Measurements from ENCODE around the gene IFITM10.

IFITM10 gene

DNA sequence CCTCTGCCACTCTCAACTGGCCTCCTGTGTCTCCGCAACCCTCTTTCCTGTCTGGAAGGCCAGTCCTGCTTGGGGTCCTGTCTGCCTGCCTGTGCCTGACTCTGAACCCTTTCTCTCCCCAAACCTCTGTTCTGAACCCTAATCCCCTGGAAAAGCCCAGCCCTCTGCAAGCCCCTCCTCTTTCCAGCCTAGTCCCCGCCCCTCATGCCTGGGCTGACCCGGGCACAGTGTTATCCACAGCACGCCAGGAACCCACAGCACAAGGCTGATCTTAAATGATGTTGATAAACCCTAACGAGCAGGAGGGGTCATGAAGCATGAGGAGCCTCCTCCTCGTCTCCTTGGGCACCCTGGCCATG is at the start of gene IFITM10:
TSS of gene IFITM10 (minus strand) at position 115 of the 359 bp plus-strand sequence. CDS start 153 bp downstream, outside the sequence.
- no peak for DNase-seq (ENCODE audit: low read depth in 3 of 3)

DNA sequence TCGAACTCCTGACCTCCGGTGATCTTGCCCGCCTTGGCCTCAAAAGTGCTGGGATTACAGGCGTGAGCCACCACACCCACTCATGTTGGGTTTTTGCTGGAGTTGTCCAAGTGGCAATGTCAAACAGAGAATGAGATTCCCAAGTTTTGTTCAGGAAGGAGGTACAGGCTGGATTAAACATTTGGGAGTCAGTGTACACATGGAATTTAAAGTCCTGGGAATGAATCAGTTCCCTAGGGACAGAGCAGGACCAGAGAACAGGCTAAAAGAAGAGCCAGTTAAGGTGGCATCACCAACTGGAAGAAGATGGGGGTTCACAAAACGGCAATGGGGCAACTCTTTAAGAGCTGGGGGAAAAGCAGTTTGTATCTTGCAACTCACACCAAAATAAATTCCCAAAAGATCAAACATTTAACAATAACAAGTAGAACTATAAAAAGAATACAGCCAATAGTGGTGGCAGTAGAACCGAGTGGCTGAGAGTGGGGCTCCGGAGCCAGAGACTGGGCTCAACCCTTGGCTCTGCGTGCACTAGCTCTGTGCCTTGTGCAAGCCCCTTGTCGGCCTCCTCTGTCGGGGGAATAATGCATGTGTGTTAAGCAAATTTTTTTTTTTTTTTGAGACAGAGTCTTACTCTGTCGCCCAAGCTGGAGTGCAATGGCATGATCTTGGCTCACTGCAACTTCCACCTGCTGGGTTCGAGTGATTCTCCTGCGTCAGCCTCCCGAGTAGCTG is 47.2 kb upstream of the IFITM10 start:
- DNase-seq (ENCODE audit: low read depth in 3 of 3): no peak

DNA sequence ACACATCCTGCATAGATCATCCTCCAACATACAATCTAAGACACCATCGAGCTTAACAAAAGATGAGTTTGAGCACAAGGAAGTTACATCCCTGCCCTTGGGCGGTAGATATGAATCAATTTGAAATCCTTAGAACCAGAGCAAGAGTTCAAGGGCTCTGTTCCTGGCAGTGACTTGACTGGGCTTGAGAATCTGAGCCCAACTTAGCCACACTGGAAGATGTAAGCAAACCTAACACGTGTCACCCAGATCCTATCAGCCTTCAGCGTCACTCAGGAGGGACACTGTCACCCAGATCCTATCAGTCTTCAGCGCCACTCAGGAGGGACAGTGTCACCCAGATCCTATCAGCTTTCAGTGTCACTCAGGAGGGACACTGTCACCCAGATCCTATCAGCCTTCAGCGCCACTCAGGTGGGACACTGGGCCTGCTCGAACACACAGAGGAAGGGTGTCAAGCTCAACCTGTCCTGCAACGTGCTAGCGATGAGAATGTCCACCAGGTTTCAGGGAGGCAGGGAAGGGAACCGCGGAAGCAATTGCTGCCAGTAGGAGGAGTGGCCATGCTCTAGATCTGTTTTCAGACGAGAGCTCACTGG is 46.1 kb upstream of the IFITM10 start:
- DNase-seq (ENCODE audit: low read depth in 3 of 3): no peak

DNA sequence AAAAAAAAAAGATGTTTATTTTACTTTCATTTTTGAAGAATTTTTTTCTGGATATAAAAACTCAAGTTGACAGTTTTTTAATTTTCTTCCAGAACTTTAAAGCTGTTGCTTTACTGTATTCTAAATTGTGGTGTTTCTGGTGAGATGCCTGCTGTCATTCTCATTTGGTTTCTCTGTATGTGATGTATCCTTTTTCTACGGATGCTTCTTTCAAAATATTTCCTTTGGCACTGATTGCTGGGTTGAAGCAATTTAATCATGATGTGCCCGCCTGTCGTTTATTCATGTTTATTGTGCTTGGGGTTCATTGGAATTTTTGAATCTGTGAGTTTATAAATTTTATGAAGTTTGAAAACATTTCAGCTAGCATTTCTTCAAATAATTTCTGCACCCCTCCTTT is 42.7 kb upstream of the IFITM10 start:
- DNase-seq (ENCODE audit: low read depth in 3 of 3): no peak

DNA sequence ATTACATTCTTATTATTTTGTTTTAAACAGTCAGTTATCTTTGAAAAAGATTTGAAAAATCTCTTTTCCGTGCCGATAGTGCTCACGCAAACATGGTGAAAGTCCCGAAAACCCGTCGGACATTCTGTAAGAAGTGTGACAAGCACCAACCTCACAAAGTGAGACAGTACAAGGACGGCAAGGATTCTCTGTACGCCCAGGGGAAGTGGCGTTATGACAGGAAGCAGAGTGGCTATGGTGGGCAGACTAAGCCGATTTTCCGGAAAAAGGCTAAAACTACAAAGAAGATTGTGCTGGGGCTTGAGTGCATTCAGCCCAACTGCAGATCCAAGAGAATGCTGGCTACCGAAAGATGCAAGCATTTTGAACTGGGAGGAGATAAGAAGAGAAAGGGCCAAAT is 42.1 kb upstream of the IFITM10 start:
- DNase-seq (ENCODE audit: low read depth in 3 of 3): no peak

DNA sequence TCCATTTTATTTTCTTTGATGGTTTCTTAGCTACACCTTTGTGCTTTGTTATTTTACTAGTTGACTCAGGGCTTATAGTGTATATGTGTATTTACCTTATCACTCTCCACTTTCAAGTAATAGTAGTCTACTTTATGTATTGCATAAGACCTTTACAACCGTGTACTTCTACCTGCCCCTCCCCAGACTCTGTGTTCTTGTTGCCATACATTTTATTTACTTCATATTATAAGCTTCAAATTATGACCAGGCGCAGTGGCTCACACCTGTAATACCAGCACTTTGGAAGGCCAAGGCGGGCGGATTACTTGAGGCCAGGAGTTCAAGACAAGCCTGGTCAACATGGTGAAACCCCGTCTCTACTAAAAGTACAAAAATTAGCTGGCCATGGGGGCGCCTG is 41.5 kb upstream of the IFITM10 start:
- no peak for DNase-seq (ENCODE audit: low read depth in 3 of 3)

DNA sequence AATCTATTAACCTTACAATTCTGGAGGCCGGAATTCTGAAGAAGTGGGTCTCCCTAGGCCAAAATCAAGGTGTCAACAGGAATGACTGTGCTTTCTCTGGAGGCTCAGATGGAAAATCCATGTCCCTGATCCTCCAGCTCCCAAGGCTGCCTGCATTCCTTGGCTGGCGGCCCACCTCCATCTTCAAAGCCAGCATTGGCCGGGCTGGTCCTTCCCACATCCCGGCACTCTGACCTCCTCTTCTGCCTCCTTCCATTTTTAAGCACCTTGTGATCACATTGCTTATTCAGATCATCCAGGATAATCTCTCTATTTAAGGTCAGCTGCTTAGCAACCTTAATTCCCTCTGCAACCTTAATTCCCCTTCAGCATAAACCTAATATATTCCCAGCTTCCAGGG is 36.1 kb upstream of the IFITM10 start:
- no peak for DNase-seq (ENCODE audit: low read depth in 3 of 3)

DNA sequence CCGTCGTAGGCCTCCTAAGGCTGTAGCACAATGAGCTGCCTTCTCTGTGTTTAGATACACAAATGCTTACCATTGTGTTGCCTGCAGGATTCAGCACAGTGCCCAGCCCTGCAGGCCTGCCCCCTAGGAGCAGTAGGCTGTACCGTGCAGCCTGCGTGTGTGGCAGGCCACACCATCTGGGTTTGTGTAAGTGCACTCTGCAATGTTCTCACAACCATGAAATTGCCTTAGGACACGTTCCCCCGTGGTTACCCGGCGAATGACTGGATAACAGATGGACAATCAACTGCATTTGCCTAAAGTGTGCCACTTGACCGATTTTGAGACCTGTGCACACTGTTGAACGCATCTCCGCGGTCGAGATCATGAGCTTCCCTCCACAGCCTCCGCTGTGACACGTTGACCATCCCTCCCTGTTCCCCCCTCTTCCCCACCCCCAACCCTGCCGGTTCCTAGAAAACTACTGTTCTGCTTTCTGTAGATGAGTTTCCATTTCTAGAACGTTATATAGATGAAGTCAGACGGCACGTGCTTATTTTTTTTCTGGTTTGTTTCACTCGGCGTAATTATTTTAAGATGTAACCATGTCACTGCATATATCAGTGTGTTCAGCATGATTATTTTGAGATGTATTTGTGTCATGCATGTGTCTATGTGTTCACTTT is 35.5 kb upstream of the IFITM10 start:
- DNase-seq (ENCODE audit: low read depth in 3 of 3): no peak

DNA sequence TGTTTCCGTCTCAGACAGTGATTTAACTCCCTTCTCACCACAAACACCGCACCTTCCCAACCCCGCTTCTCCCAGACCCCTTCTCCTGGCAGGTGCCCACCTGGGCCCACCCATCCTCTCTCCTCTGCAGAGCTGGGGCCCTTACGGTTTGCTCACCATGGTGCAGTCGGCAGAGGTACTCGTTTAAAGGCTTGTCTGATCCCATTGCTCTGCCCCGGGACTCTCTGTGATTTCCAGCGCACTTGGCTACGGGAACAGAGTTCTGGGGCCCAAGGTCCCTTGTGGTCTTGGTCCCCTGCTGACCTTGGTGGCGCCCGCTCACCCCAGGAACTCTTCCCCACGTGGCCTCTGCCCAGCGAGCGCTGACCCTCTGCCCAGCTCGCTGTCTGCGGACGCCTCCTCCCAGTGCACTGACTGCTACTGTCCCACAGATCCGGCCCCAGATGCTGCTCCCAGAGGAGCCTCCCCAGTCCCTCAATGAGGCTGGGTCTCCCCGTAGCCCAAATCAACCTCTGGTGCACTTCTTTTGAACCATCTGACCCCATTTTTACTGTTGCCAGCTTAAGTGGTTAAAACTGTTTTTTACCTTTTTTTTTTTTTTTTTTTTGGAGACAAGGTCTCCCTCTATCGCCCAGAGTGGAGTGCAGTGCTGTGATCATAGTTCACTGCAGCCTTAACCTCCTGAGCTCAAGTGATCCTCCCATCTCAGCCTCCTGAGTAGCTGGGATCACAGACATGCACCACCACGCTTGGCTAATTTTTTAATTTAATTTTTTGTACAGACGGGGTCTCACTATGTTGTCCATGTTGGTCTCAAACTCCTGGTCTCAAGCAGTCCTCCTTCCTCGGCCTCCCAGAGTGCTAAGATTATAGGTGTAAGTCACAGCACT is 34.6 kb upstream of the IFITM10 start:
- DNase-seq (ENCODE audit: low read depth in 3 of 3): no peak

DNA sequence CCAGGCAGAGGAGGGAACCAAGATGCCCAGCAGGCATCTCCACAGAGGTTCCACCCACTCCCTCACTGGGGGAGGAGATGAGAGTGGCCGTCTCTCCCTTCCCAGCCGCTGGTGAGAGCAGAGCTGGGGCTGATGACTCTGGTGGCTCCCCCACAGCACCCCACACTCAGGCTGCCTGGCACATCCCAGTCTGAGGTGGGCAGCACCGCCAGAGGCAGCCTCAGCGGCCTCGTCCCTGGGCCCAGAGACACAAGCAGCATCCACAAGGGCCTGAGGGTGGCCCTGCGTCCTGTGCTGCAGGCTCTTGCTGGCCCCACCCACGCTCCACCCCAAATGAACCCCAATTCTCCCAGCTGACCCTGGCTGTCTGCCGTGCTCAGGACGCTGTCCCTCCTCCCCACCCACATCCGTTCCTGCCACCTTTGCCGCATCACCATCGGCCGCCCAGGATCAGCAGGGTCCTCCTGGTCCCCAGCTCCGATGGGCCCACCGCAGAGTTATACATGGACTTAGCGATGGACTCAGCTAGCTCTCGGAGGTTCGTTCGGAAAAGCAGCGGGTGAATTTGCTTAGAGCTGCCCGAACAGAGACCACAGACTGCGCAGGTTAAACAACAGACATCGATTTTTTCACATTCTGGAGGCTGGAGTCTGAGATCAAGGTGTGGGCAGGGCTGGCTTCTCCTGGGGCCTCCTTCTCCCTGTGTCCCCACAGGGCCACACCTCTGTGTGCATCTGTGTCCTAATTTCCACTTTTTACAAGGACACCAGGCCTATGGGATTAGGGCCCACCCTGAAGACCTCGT is 33.5 kb upstream of the IFITM10 start:
- DNase-seq (ENCODE audit: low read depth in 3 of 3): no peak

DNA sequence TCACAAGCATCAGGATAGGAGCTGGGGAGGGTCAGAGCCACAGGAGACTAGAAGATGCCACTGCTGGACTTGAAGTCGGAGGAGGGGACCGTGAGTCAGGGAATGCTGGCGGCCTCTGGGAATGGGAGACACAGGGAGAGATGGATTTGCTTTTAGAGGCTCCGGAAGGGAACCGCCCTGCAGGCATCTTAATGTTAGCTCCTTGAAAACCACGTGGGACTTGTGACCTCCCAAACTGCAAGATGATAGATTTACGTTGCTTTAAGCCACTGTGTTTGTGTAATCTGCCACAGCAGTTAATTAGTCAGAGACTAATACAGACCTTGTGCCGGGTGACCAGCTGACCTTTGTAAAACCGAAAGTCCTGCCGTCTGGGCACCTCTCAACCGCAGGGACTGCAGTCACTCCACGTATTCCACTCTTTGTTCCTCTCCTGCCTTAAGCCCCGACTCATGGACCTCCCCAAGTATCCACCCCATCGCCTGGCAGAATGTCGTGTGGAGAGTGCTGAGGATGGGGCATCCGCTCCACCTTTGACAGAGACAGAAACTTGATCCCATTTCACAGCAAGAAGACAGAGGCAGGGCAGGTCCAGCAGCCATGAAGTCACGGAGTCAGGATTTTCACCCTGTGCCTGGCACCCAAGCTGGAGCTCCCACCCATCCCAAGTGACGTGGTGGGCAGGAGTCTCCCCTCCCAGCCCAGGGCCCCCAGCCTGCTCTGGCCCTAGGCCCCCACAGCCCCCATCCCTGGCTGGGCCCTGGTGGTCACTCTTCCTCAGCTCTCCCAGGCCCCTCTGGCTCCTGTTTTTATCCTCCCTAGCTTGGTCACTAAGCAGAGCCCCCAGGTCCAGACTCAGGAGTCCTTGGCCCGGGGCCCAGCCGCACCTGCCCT is 32.7 kb upstream of the IFITM10 start:
- no peak for DNase-seq (ENCODE audit: low read depth in 3 of 3)

DNA sequence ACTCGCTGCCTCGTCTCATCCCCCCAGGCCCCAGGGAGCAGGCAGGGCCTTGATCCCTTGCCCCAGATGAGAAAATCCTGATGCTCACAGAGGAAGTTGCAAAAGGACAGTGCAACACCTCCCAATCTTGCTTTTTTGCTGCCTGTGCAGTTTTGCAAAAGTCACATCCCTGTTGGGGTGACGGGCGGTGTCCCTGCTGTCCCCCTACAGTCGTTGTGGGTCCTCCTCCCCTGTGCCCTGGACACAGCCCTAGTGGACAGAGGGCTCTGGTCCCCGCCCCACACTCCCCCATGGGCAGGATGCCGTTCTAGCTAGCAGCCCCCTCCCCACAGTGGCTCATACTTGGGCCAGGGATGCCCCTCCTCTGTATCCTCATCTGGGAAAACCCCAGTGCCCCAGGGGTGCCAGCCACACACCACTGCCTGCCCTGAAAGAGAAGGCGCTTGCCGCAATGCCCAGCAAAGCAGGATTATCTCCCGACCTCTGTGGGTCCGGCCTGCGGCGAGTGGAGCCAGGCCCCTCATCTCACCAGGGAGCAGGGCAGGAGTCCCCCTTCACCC is 31.7 kb upstream of the IFITM10 start:
- DNase-seq (ENCODE audit: low read depth in 3 of 3): no peak

DNA sequence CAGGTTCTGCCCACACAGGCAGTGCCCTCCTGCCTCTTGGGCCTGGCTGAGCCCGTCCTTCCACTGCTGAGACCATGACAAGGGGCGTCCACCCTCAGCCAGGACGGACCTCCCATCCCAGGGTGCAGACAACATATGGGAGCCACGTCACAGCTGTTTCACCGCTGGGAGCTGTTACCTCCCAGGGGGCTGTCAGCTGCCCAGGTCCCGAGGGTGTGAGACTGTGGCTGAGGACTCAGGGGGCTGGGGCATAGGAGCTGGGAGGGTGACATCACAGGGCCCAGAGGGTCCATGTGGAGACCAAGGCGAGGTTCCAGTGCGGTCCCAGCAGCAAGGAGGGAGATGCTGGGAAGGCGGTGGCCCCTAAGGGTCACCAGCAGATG is 31.2 kb upstream of the IFITM10 start:
- DNase-seq (ENCODE audit: low read depth in 3 of 3): no peak

DNA sequence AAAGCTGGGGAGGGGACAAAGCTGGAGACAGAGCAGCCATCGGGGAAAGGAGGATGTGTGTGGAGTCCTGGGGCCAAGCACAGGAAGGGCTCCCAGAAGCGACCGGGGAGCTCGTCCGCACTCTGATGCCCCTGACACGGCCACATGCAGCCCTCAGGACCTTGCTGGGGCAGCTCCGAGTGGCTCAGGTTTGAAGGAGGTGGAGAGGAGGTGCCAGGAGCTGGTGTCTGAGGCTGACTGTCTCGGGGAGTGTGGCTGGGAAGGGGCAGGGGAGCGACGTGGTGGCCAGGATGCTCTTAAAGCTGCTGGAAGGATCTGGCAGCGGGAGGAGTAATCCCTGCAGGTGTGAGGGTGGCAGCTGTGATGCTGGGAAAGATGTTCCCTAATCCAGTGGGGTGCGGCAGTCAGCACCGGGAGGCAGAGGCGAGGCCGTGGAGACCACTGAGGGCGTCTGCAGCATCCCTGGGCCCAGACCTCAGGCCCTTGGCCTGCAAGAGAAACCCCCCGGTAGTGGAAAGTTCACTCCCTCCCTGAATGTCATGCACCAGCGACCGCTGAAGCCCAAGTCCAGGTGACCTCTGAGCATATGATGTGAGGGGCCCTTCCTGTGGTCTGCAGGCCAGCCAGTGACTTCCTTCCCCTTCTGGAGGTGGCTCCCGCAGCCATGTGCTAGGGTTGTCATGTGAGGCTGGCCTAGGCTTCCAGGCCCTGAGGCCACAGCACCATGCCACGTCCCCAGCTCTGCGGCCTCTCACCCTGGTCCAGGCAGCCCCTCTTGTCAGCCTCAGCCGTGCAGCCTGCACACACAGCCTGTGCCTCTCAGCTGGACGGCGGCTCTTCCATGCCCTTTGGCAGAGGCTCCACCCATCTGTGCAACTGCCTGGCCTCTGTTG is 30.6 kb upstream of the IFITM10 start:
- no peak for DNase-seq (ENCODE audit: low read depth in 3 of 3)

DNA sequence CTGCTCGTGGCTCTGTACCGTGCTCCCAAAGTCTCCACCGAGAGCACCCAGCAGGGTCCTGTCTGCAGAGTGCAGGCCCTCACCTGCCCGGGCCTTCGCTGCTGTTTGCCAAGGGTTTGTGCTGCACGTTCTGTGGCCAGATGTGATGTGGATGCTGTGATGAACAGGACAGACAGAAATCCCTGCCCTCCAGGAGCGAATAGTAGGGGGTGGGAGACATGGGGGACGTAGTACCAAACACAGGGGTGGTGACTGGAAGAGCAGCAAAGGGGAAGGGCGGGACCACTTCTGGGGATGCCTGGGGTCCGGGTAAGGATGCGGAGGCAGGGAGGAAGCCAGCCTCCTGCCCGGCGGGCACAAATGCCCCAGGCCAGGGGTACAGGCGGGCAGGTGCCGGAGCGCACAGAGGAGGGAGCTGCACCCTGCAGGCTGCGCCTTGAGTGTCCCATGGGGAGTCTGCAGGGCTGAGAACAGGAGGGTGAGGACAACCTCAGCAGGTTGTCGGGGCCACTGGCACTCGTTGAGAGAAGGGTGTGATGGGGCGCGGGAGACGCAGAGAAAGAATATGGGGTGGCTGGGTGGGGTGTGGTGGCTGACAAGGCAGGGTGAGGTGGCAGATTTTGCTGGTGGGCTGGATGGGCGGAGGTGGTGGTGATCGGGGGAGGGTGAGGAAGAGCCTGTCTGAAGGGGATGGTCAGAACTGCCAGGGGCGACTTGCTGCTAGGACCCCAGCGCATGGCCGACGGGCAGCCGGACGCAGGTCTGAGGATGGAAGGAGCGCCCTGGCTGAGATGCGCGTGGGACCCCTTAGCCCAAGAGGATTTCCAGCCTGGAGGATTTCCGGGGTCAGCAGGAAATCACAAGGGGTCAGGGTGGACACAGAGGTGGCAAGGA is 29.7 kb upstream of the IFITM10 start:
- no peak for DNase-seq (ENCODE audit: low read depth in 3 of 3)

DNA sequence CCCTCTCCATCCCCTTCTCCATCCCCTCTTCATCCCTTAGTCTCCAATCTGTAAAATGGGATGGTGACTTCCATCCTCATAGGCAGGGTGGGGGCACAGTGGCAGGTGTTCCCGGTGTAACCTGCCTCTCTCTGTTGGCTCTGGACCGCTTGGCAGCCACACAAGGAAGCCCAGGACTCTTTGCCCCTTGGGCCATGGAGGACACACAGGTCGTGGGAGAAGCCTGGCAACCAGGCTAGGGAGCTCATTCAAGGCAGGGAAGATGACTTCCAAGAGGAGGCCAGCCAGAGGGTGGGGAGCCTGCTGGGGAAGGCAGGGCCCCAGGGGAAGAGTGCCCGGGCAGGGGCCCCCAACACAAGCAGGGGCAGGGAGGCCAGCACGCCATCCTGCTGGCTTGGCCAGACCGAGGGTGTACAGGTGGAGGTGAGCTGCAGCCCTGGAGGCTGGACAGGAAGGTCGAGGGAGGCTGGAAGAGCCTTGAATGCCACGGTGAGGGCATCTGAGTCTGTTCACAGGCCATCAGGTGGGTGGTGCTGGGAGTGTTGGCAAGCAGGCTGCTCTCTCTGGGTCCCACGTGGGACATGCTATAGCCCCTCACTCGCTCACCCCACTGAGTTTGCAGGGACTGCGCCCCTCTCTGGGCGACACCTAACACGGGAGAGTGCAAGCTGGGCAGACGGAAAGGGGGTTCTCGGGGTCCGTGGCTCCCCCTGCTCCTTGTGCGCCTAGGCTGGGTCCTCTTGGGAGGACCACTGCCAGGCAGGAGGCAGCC is 28.8 kb upstream of the IFITM10 start:
- no peak for DNase-seq (ENCODE audit: low read depth in 3 of 3)

All from stimulated activated CD4-positive, alpha-beta T cell treated with anti-CD3 and anti-CD28 coated beads, TNF-alpha, amount 100 ng/mL, for 4 hours (primary cell).